HepG2 (cell line): ENCODE measurements around the gene TROAP. TPM values are rescaled to one million over a fixed set of nuclear protein-coding genes. Genes with fewer than 3 reads are reported as not detected.

Source experiments
- ATAC-seq: fragments of 200-7000 bp; cut with Tn5 transposase; 3 replicates; pipeline ENCODE4 v1.9.1; 2020; ENCODE audit warnings: mild to moderate bottlenecking, moderate library complexity
- BruUV-seq: library from RNA; stranded (reverse); fragments of 400-500 nt; replicated peaks from 2 replicates; lab custom pipeline; 2021; lab: Mats Ljungman, UMichigan
- CTCF ChIA-PET: fragments of 300-600 bp; formaldehyde crosslinking; extraction: SDS; loops from one replicate; lab custom pipeline; 2021; ENCODE audit warnings: low total read pairs, inconsistent platforms, low intra/inter-chr PET ratio; lab: Yijun Ruan, JAX
- POLR2A ChIA-PET: fragments of 350-600 bp; sonication (Branson Sonifier 250); formaldehyde crosslinking; loops from one replicate; lab custom pipeline; 2020; ENCODE audit warnings: antibody characterized with exemption, inconsistent platforms; lab: Yijun Ruan, JAX
- DNase-seq: peaks from one replicate; pipeline ENCODE4 v3.0.0-alpha.2; 2015; ENCODE audit warnings: low spot score
- FAIRE-seq: peaks from 3 replicates; lab custom pipeline; 2011; peaks lifted over from hg19 to GRCh38; lab: Jason Lieb, UNC
- H2AFZ ChIP-seq: one replicate; pipeline ENCODE4 v1.6.1; 2011; ENCODE audit warnings: low read length, inconsistent platforms
- H3K27ac ChIP-seq: fragments of 300-600 bp; 3 replicates; pipeline ENCODE4 v1.8.0; 2011; ENCODE audit warnings: mixed run types, mild to moderate bottlenecking, mixed read lengths, low read length, inconsistent platforms; ENCODE audit not compliant: insufficient read depth; ENCODE audit errors: extremely low read length
- H3K27me3 ChIP-seq, 2 experiments: fragments of 200-600 bp in 1 of 2; 2 replicates in 1 of 2; 3 replicates in 1 of 2; pipeline versions ENCODE4 v1.6.0 to v1.8.0; 2011; ENCODE audit warnings: low read length in 2 of 2, mild to moderate bottlenecking in 2 of 2, moderate library complexity in 2 of 2, inconsistent platforms in 1 of 2; ENCODE audit not compliant: insufficient read depth in 2 of 2, control insufficient read depth in 1 of 2
- H3K36me3 ChIP-seq, 2 experiments: fragments of 200-600 bp in 1 of 2; replicated peaks in 1 of 2; 2 replicates in 1 of 2; 3 replicates in 1 of 2; pipeline versions ENCODE4 v1.5.1 to v1.8.0; 2011; ENCODE audit warnings: low read length in 2 of 2, inconsistent platforms in 1 of 2; ENCODE audit not compliant: insufficient read depth in 2 of 2, control insufficient read depth in 1 of 2
- H3K4me1 ChIP-seq: 2 replicates; pipeline ENCODE4 v1.5.1; 2012; ENCODE audit warnings: low read length, inconsistent platforms; ENCODE audit not compliant: insufficient read depth
- H3K4me2 ChIP-seq: 2 replicates; pipeline ENCODE4 v1.6.0; 2011; ENCODE audit warnings: low read depth, low read length, inconsistent platforms
- H3K4me3 ChIP-seq, 3 experiments: fragments of 200-600 bp in 1 of 3; sonication (generic), shearing (Covaris generic) in 1 of 3; replicated peaks in 1 of 3; 2 replicates each; pipeline ENCODE4 v1.5.1; 2011 to 2016; ENCODE audit warnings: low read length in 3 of 3, inconsistent platforms in 2 of 3, low read depth in 2 of 3, mild to moderate bottlenecking in 2 of 3, control low read depth in 1 of 3, mixed read lengths in 1 of 3; ENCODE audit not compliant: insufficient read depth in 1 of 3
- H3K79me2 ChIP-seq: one replicate; pipeline ENCODE4 v1.6.1; 2011; ENCODE audit warnings: low read length, inconsistent platforms; ENCODE audit not compliant: insufficient read depth
- H3K9ac ChIP-seq: 2 replicates; pipeline ENCODE4 v1.6.0; 2011; ENCODE audit warnings: mild to moderate bottlenecking, low read depth, low read length, inconsistent platforms; ENCODE audit not compliant: insufficient read depth
- H3K9me3 ChIP-seq: 2 replicates; pipeline ENCODE4 v1.5.1; 2012; ENCODE audit warnings: mild to moderate bottlenecking, low read length
- H4K20me1 ChIP-seq: 2 replicates; pipeline ENCODE4 v1.6.0; 2011; ENCODE audit warnings: inconsistent platforms, mild to moderate bottlenecking, low read length, moderate library complexity; ENCODE audit not compliant: insufficient read depth
- MTF2 ChIP-seq: sonication (generic); formaldehyde crosslinking; IDR thresholded peaks from 2 replicates; pipeline ENCODE4 v1.5.0; 2020; ENCODE audit warnings: missing genetic modification reagents, borderline replicate concordance
- NBN ChIP-seq: fragments of 450-650 bp; conservative IDR thresholded peaks from 2 replicates; pipeline ENCODE4 v1.6.1; 2017
- NFYB ChIP-seq: sonication (generic); formaldehyde crosslinking; IDR thresholded peaks from 2 replicates; pipeline ENCODE4 v1.4.0; 2020; ENCODE audit warnings: missing genetic modification reagents
- PITX1 ChIP-seq: sonication (generic); formaldehyde crosslinking; IDR thresholded peaks from 2 replicates; pipeline ENCODE4 v1.5.1; 2020; ENCODE audit warnings: mild to moderate bottlenecking, missing genetic modification reagents
- RFXAP ChIP-seq: sonication (generic); formaldehyde crosslinking; IDR thresholded peaks from 2 replicates; pipeline ENCODE4 v1.4.0; 2020; ENCODE audit warnings: missing genetic modification reagents, borderline replicate concordance
- SMYD3 ChIP-seq: sonication (generic); formaldehyde crosslinking; IDR thresholded peaks from 2 replicates; pipeline ENCODE4 v1.8.1; 2023; ENCODE audit warnings: mild to moderate bottlenecking, missing genetic modification reagents
- TEAD2 ChIP-seq: sonication (generic); formaldehyde crosslinking; IDR thresholded peaks from 2 replicates; pipeline ENCODE4 v1.9.0; 2021; ENCODE audit warnings: missing genetic modification reagents
- ZBTB10 ChIP-seq: sonication (generic); formaldehyde crosslinking; IDR thresholded peaks from 2 replicates; pipeline ENCODE4 v1.4.0; 2020; ENCODE audit warnings: missing genetic modification reagents, borderline replicate concordance
- ZBTB14 ChIP-seq: sonication (generic); formaldehyde crosslinking; IDR thresholded peaks from 2 replicates; pipeline ENCODE4 v1.4.0; 2020; ENCODE audit warnings: missing genetic modification reagents
- ZBTB33 ChIP-seq: sonication (generic); formaldehyde crosslinking; IDR thresholded peaks from 2 replicates; pipeline ENCODE4 v1.4.0; 2020; ENCODE audit warnings: missing genetic modification reagents
- ZNF367 ChIP-seq: sonication (generic); formaldehyde crosslinking; IDR thresholded peaks from 2 replicates; pipeline ENCODE4 v1.4.0; 2020; ENCODE audit warnings: missing genetic modification reagents, borderline replicate concordance
- ZNF598 ChIP-seq: sonication (generic); formaldehyde crosslinking; IDR thresholded peaks from 2 replicates; pipeline ENCODE4 v1.5.1; 2020; ENCODE audit warnings: mild to moderate bottlenecking, missing genetic modification reagents, borderline replicate concordance
- ZNF724P ChIP-seq: sonication (generic); formaldehyde crosslinking; IDR thresholded peaks from 2 replicates; pipeline ENCODE4 v1.8.0; 2022; ENCODE audit warnings: missing genetic modification reagents, borderline replicate concordance
- ZNF776 ChIP-seq: sonication (generic); formaldehyde crosslinking; IDR thresholded peaks from 2 replicates; pipeline ENCODE4 v1.4.0; 2020; ENCODE audit warnings: mild to moderate bottlenecking, missing genetic modification reagents
- ZSCAN21 ChIP-seq: sonication (generic); formaldehyde crosslinking; IDR thresholded peaks from 2 replicates; pipeline ENCODE4 v1.8.0; 2022; ENCODE audit warnings: mild to moderate bottlenecking, missing genetic modification reagents, moderate library complexity, borderline replicate concordance
- WGBS: methylation state at CpG from one replicate; pipeline ENCODE4 v1.1.6; 2017; ENCODE audit warnings: low lambda C conversion rate; 5-methylcytosine and 5-hydroxymethylcytosine counted together
- in situ Hi-C: cut with HindIII; loops from 2 replicates; pipeline ENCODE4 v1.10.0; 2017; ENCODE audit warnings: low pct_unique_long_range_greater_than_20kb; ENCODE audit not compliant: extremely low pct_ligation_motif_present
- intact Hi-C: fragments of 100-400 bp; cut with micrococcal nuclease; formaldehyde crosslinking; loops from one replicate; pipeline ENCODE4 v1.10.0; 2022; ENCODE audit not compliant: unreplicated experiment
- polyA plus RNA-seq, 8 experiments: library from polyadenylated mRNA; depleted of rRNA in 3 of 8; stranded (reverse) in 7 of 8; unstranded in 1 of 8; fragments of >200 nt; fragmentation: Illumina TruSeq in 4 of 8; extraction: Trizol in 4 of 8; gene quantifications; 2 replicates each; pipeline versions ENCODE4 v1.2.1 to v1.2.3, GENCODE V29; 2011 to 2016; ENCODE audit warnings: low read depth in 4 of 8, missing spikeins in 1 of 8, mixed read lengths in 1 of 8; ENCODE audit not compliant: insufficient read depth in 1 of 8
- total RNA-seq, 5 experiments: library from RNA; depleted of rRNA; stranded (reverse); fragments of >200 nt; fragmentation: Illumina TruSeq; extraction: Trizol; gene quantifications; 2 replicates each; pipeline ENCODE4 v1.2.3, GENCODE V29; 2016; ENCODE audit warnings: low read depth in 1 of 5
- TF ChIP-seq, protein P1 (sequence below): sonication (generic); formaldehyde crosslinking; IDR thresholded peaks from 2 replicates; pipeline ENCODE4 v1.4.0; 2020; ENCODE audit warnings: missing genetic modification reagents, borderline replicate concordance

TROAP gene
- total and polyA plus RNA-seq, 2 of the 13 experiments (the other 11 are each of a cell fraction or from before 2014, with no cell fraction given), result 22.5 to 30.9 TPM

DNA sequence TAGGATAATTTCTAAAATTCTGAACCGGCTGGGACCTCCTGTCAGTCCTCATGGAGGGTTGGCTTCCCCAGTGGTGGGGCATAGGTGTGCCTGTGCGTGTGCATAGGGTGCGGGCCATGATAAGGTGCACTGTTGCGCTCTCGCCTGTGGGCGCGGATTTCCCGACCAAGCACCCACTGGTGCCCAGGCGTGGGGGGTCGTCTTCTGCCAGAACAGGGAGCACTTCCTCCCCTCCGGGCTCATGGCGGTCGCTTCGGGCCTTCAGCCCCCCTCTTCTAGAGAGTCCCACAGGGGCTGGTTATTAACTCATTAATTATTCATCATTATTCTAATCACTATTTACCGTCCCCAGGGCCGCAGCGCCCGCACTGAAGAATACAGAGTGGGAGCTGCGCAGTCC, 11.2 kb downstream of the TROAP start:
- Histone ChIP-seq H3K4me1 (peaks cover 30% of the 10 kb centered on the region), H3K27ac (no peak overlapping the region)
- BruUV-seq, result no TSS peak
- no peak for TF ChIP-seq ZSCAN21 (CRISPR knock-in tag)
- no peak for TF ChIP-seq ZNF367 (CRISPR knock-in tag)
- no peak for TF ChIP-seq NFYB
- no peak for TF ChIP-seq PITX1 (CRISPR knock-in tag)
- no peak for TF ChIP-seq ZBTB14 (CRISPR knock-in tag)
- no peak for TF ChIP-seq RFXAP
- TF ChIP-seq ZNF724P, result no peak
- TF ChIP-seq, protein P1, sequence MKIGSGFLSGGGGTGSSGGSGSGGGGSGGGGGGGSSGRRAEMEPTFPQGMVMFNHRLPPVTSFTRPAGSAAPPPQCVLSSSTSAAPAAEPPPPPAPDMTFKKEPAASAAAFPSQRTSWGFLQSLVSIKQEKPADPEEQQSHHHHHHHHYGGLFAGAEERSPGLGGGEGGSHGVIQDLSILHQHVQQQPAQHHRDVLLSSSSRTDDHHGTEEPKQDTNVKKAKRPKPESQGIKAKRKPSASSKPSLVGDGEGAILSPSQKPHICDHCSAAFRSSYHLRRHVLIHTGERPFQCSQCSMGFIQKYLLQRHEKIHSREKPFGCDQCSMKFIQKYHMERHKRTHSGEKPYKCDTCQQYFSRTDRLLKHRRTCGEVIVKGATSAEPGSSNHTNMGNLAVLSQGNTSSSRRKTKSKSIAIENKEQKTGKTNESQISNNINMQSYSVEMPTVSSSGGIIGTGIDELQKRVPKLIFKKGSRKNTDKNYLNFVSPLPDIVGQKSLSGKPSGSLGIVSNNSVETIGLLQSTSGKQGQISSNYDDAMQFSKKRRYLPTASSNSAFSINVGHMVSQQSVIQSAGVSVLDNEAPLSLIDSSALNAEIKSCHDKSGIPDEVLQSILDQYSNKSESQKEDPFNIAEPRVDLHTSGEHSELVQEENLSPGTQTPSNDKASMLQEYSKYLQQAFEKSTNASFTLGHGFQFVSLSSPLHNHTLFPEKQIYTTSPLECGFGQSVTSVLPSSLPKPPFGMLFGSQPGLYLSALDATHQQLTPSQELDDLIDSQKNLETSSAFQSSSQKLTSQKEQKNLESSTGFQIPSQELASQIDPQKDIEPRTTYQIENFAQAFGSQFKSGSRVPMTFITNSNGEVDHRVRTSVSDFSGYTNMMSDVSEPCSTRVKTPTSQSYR (CRISPR knock-in tag), result no peak
- TF ChIP-seq ZBTB33, result no peak
- TF ChIP-seq ZBTB10 (CRISPR knock-in tag), result no peak
- no peak for TF ChIP-seq MTF2
- TF ChIP-seq TEAD2 (CRISPR knock-in tag), result no peak
- TF ChIP-seq ZNF776 (CRISPR knock-in tag), result no peak
- no peak for TF ChIP-seq SMYD3
- TF ChIP-seq NBN, result no peak
- no peak for TF ChIP-seq ZNF598 (CRISPR knock-in tag)
- TF ChIP-seq, all 625 proteins: peak for 0
- intact Hi-C loops, result no loop called here
- no peak overlapping the region for H2AFZ ChIP-seq
- H4K20me1 ChIP-seq, result no peaks in the 10 kb centered on the region
- H3K79me2 ChIP-seq, result no peaks in the 10 kb centered on the region
- no peak for ATAC-seq
- in situ Hi-C loops, result no loop called here
- no peak overlapping the region for H3K4me2 ChIP-seq
- CTCF ChIA-PET, result no interaction called here
- no peak for DNase-seq
- WGBS, result 91% methylated on average over 12 of the region's 19 CpGs
- no peak overlapping the region for H3K9ac ChIP-seq
- H3K36me3 ChIP-seq, result peaks cover 3 to 16% of the 10 kb centered on the region in 2 experiments; a peak in 4 of 5 replicates
- no peak for FAIRE-seq
- H3K27me3 ChIP-seq, result peaks cover 2 to 36% of the 10 kb centered on the region in 2 experiments; a peak in 4 of 5 replicates
- no peak overlapping the region for H3K4me3 ChIP-seq
- POLR2A ChIA-PET, result interaction anchor here (1.0 kb wide), 1 partner anchor 13 kb away, joined by 3 read pairs; no protein-coding TSS in a partner anchor
- H3K9me3 ChIP-seq, result no peaks in the 10 kb centered on the region
